IMR-90 (cell line): Measurements from ENCODE around the gene SYCE3. TPM values are rescaled to one million over a fixed set of nuclear protein-coding genes. Genes with fewer than 3 reads are reported as not detected.
A peak's percentile ranks its signal among the peaks of the same experiment; 100 is the strongest.

Experiments used
- ATAC-seq: fragments of 200-7000 bp; cut with Tn5 transposase; 2 replicates; pipeline ENCODE4 v1.9.1; 2020; ENCODE audit warnings: low read depth, mild to moderate bottlenecking, moderate library complexity
- BruUV-seq: library from RNA; stranded (reverse); fragments of 400-500 nt; replicated peaks from 2 replicates; lab custom pipeline; 2021; lab: Mats Ljungman, UMichigan
- CTCF ChIA-PET: fragments of 300-600 bp; formaldehyde crosslinking; extraction: SDS; loops from one replicate; lab custom pipeline; 2021; ENCODE audit warnings: antibody characterized with exemption; lab: Yijun Ruan, JAX
- POLR2A ChIA-PET: fragments of 300-600 bp; sonication (Branson Sonifier 250); formaldehyde crosslinking; loops from one replicate; lab custom pipeline; 2022; ENCODE audit warnings: antibody characterized with exemption; ENCODE audit not compliant: unreplicated experiment; lab: Charles Lee
- DNase-seq: peaks from one replicate; pipeline ENCODE4 v3.0.0; 2013
- H2AFZ ChIP-seq: replicated peaks from 2 replicates; pipeline ENCODE3; 2013; ENCODE audit warnings: low read length, mild to moderate bottlenecking; ENCODE audit not compliant: poor library complexity
- H2AK5ac ChIP-seq: 2 replicates; pipeline ENCODE4 v1.6.1; 2013; ENCODE audit warnings: low read depth, low read length, inconsistent platforms
- H2AK9ac ChIP-seq: replicated peaks from 2 replicates; pipeline ENCODE3; 2013; ENCODE audit warnings: mild to moderate bottlenecking, low read depth, low read length, moderate library complexity; ENCODE audit not compliant: poor library complexity
- H2BK120ac ChIP-seq: 2 replicates; pipeline ENCODE4 v1.6.1; 2013; ENCODE audit warnings: low read depth, low read length, inconsistent platforms
- H2BK15ac ChIP-seq: 3 replicates; pipeline ENCODE4 v1.6.1; 2013; ENCODE audit warnings: low read depth, low read length, inconsistent platforms
- H2BK20ac ChIP-seq: 2 replicates; pipeline ENCODE4 v1.6.1; 2013; ENCODE audit warnings: low read depth, mild to moderate bottlenecking, inconsistent platforms, low read length, moderate library complexity
- H2BK5ac ChIP-seq: 2 replicates; pipeline ENCODE4 v1.6.1; 2013; ENCODE audit warnings: mild to moderate bottlenecking, low read depth, low read length, inconsistent platforms; ENCODE audit not compliant: poor library complexity, severe bottlenecking
- H3K14ac ChIP-seq: replicated peaks from 2 replicates; pipeline ENCODE4 v1.6.1; 2013; ENCODE audit warnings: low read depth, low read length, inconsistent platforms
- H3K18ac ChIP-seq: 2 replicates; pipeline ENCODE4 v1.6.1; 2013; ENCODE audit warnings: low read depth, low read length, control low read depth
- H3K23ac ChIP-seq: 2 replicates; pipeline ENCODE4 v1.6.1; 2013; ENCODE audit warnings: low read depth, low read length, inconsistent platforms
- H3K27ac ChIP-seq: 2 replicates; pipeline ENCODE4 v1.5.1; 2013; ENCODE audit warnings: mild to moderate bottlenecking, control low read depth, low read length; ENCODE audit not compliant: insufficient read depth
- H3K27me3 ChIP-seq: 2 replicates; pipeline ENCODE4 v1.6.1; 2013; ENCODE audit warnings: low read length; ENCODE audit not compliant: control insufficient read depth, insufficient read depth
- H3K36me3 ChIP-seq: 2 replicates; pipeline ENCODE4 v1.6.1; 2013; ENCODE audit warnings: low read length, mixed read lengths; ENCODE audit not compliant: control insufficient read depth, insufficient read depth
- H3K4ac ChIP-seq: 2 replicates; pipeline ENCODE4 v1.6.1; 2013; ENCODE audit warnings: low read depth, low read length, inconsistent platforms
- H3K4me1 ChIP-seq: 2 replicates; pipeline ENCODE4 v1.6.1; 2013; ENCODE audit warnings: low read length, mixed read lengths; ENCODE audit not compliant: control insufficient read depth, insufficient read depth
- H3K4me2 ChIP-seq: 2 replicates; pipeline ENCODE4 v1.6.1; 2013; ENCODE audit warnings: low read depth, mild to moderate bottlenecking, control low read depth, low read length, moderate library complexity
- H3K4me3 ChIP-seq: 2 replicates; pipeline ENCODE4 v1.5.1; 2013; ENCODE audit warnings: low read depth, mild to moderate bottlenecking, control low read depth, low read length, moderate library complexity; ENCODE audit not compliant: insufficient read depth
- H3K56ac ChIP-seq: 2 replicates; pipeline ENCODE4 v1.6.1; 2013; ENCODE audit warnings: low read length, inconsistent platforms; ENCODE audit not compliant: insufficient read depth; ENCODE audit errors: extremely low read depth
- H3K79me1 ChIP-seq, 2 experiments: 2 replicates each; pipeline ENCODE4 v1.6.1; 2013; ENCODE audit warnings: low read length in 2 of 2, inconsistent platforms in 1 of 2, low read depth in 1 of 2
- H3K9ac ChIP-seq: 2 replicates; pipeline ENCODE4 v1.6.1; 2013; ENCODE audit warnings: low read depth, low read length, control low read depth
- H3K9me1 ChIP-seq: 2 replicates; pipeline ENCODE4 v1.6.1; 2013; ENCODE audit warnings: low read length, inconsistent platforms; ENCODE audit not compliant: insufficient read depth
- H3K9me3 ChIP-seq: 2 replicates; pipeline ENCODE4 v1.6.1; 2013; ENCODE audit warnings: low read length; ENCODE audit not compliant: control insufficient read depth, insufficient read depth
- H4K20me1 ChIP-seq: 2 replicates; pipeline ENCODE4 v1.6.1; 2013; ENCODE audit warnings: low read length, inconsistent platforms; ENCODE audit not compliant: insufficient read depth
- H4K5ac ChIP-seq: 2 replicates; pipeline ENCODE4 v1.6.1; 2013; ENCODE audit warnings: mild to moderate bottlenecking, low read depth, low read length, control low read depth
- H4K8ac ChIP-seq, 2 experiments: 2 replicates each; pipeline ENCODE4 v1.6.1; 2013; ENCODE audit warnings: low read depth in 2 of 2, low read length in 2 of 2, control low read depth in 1 of 2, inconsistent platforms in 1 of 2
- H4K91ac ChIP-seq: 2 replicates; pipeline ENCODE4 v1.6.1; 2013; ENCODE audit warnings: low read depth, low read length, inconsistent platforms; ENCODE audit not compliant: insufficient read depth
- BHLHE40 ChIP-seq: fragments of 150-350 bp; IDR thresholded peaks from 2 replicates; pipeline ENCODE4 v1.6.1; 2016; ENCODE audit warnings: mild to moderate bottlenecking, low read depth, low read length
- CHD1 ChIP-seq: IDR thresholded peaks from 2 replicates; pipeline ENCODE4 v1.6.1; 2012; ENCODE audit warnings: low read depth, low read length, improper control_type of control experiment
- ELK1 ChIP-seq: fragments of 150-350 bp; IDR thresholded peaks from 2 replicates; pipeline ENCODE4 v1.6.1; 2016; ENCODE audit warnings: low read depth, mild to moderate bottlenecking, low read length, moderate library complexity, borderline replicate concordance
- FOS ChIP-seq: fragments of 150-350 bp; IDR thresholded peaks from 2 replicates; pipeline ENCODE4 v1.6.1; 2016; ENCODE audit warnings: low read depth, low read length
- MAFK ChIP-seq: IDR thresholded peaks from 2 replicates; pipeline ENCODE4 v1.6.1; 2012; ENCODE audit warnings: low read depth, low read length, improper control_type of control experiment
- MAZ ChIP-seq: IDR thresholded peaks from 2 replicates; pipeline ENCODE4 v1.6.1; 2012; ENCODE audit warnings: low read depth, mild to moderate bottlenecking, low read length, improper control_type of control experiment, moderate library complexity, borderline replicate concordance
- MXI1 ChIP-seq: IDR thresholded peaks from 2 replicates; pipeline ENCODE4 v1.6.1; 2012; ENCODE audit warnings: low read depth, mild to moderate bottlenecking, low read length, moderate library complexity, borderline replicate concordance
- NFE2L2 ChIP-seq: fragments of 150-350 bp; IDR thresholded peaks from 2 replicates; pipeline ENCODE4 v1.6.1; 2016; ENCODE audit warnings: low read depth, mild to moderate bottlenecking, low read length
- POLR2A ChIP-seq: IDR thresholded peaks from 2 replicates; pipeline ENCODE4 v1.6.1; 2012; ENCODE audit warnings: mild to moderate bottlenecking, low read depth, low read length
- RAD21 ChIP-seq: IDR thresholded peaks from 2 replicates; pipeline ENCODE4 v1.6.1; 2012; ENCODE audit warnings: low read length, improper control_type of control experiment
- RCOR1 ChIP-seq: IDR thresholded peaks from 2 replicates; pipeline ENCODE4 v1.6.1; 2012; ENCODE audit warnings: mild to moderate bottlenecking, low read length, improper control_type of control experiment; ENCODE audit not compliant: insufficient replicate concordance
- RFX5 ChIP-seq: IDR thresholded peaks from 2 replicates; pipeline ENCODE4 v1.8.0; 2012; ENCODE audit warnings: low read depth, mild to moderate bottlenecking, low read length, moderate library complexity
- SMC3 ChIP-seq: fragments of 150-350 bp; IDR thresholded peaks from 2 replicates; pipeline ENCODE4 v1.6.1; 2016; ENCODE audit warnings: low read depth, mild to moderate bottlenecking, antibody characterized with exemption, low read length, moderate library complexity
- WGBS, 2 experiments: methylation state at CpG; one replicate each; pipeline versions ENCODE4 v1.1.5 to v1.1.7; 2013; ENCODE audit warnings: missing lambda C conversion rate in 2 of 2; ENCODE audit not compliant: insufficient read length in 1 of 2; ENCODE audit errors: extremely low coverage in 2 of 2; 5-methylcytosine and 5-hydroxymethylcytosine counted together
- dilution Hi-C: fragments of 300-500 bp; cut with HindIII; formaldehyde crosslinking; loops from one replicate; pipeline ENCODE4 v1.14.3; 2018; ENCODE audit warnings: low sequenced_read_pairs; ENCODE audit not compliant: unreplicated experiment
- in situ Hi-C: fragments of 300-500 bp; cut with MboI; formaldehyde crosslinking; loops from 3 replicates; pipeline ENCODE4 v1.14.3; 2019; ENCODE audit warnings: low sequenced_read_pairs, inconsistent platforms, mixed read lengths
- intact Hi-C: fragments of 100-400 bp; cut with micrococcal nuclease; formaldehyde crosslinking; loops from 2 replicates; pipeline ENCODE4 v1.10.0; 2022
- polyA plus RNA-seq, 3 experiments: library from polyadenylated mRNA; depleted of rRNA; stranded (reverse); fragments of >200 nt; gene quantifications; 2 replicates each; pipeline ENCODE4 v1.2.3, GENCODE V29; 2012; ENCODE audit warnings: low replicate concordance in 1 of 3
- total RNA-seq: library from RNA; depleted of rRNA; stranded (reverse); fragments of >200 nt; gene quantifications from 2 replicates; pipeline ENCODE4 v1.2.3, GENCODE V29; 2012
- TF ChIP-seq, protein P1 (sequence below): fragments of 150-350 bp; IDR thresholded peaks from 2 replicates; pipeline ENCODE4 v1.6.1; 2017; ENCODE audit warnings: mild to moderate bottlenecking, antibody characterized with exemption, low read length, low read depth
- TF ChIP-seq, protein P2 (sequence below): conservative IDR thresholded peaks from 2 replicates; pipeline ENCODE4 v1.5.1; 2012; ENCODE audit warnings: mild to moderate bottlenecking, low read depth, low read length, improper control_type of control experiment

SYCE3 gene
- total and polyA plus RNA-seq, 2 of the 4 experiments (the other 2 are of a cell fraction), result not detected

DNA sequence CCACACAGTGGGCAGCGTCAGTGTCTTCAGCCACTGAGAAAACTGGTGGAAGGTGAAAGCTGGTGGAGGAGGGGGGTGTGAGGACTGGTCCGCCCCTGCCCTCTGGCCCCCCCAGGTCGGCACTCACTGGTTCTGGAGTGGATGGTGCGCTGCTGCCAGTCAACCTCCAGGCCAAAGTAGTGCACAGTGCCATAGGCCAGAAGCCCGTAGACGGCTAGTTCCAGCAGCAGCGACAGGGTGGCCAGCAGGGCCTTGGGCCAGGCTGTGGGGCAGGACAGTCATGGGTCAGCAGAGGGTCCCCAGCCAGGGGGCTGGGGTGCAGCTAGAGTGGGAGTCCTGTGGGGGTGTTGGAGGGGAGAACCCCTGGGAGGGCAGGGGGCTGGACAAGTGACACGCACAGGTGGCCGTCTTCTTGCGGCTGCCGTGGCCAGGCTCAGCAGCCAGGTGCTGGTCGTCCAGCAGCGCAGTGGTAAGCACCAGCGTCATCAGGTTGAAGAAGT lies 57.4 kb downstream of the SYCE3 start:
- no peak overlapping the region for H2BK5ac ChIP-seq
- H4K5ac ChIP-seq, result no peak overlapping the region
- H3K14ac ChIP-seq, result no peak overlapping the region
- no peak overlapping the region for H2BK120ac ChIP-seq
- no peak overlapping the region for H3K56ac ChIP-seq
- H3K9me3 ChIP-seq, result no peaks in the 10 kb centered on the region
- ChIA-PET CTCF (no interaction called here), POLR2A (no interaction called here)
- H3K18ac ChIP-seq, result no peak overlapping the region
- no peak overlapping the region for H3K23ac ChIP-seq
- H3K4me3 ChIP-seq, result no peak overlapping the region
- no peak for TF ChIP-seq RAD21
- TF ChIP-seq RCOR1, result no peak
- no peak for TF ChIP-seq NFE2L2
- TF ChIP-seq, protein P1, sequence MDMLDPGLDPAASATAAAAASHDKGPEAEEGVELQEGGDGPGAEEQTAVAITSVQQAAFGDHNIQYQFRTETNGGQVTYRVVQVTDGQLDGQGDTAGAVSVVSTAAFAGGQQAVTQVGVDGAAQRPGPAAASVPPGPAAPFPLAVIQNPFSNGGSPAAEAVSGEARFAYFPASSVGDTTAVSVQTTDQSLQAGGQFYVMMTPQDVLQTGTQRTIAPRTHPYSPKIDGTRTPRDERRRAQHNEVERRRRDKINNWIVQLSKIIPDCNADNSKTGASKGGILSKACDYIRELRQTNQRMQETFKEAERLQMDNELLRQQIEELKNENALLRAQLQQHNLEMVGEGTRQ, result no peak
- no peak for TF ChIP-seq FOS
- TF ChIP-seq MAZ, result no peak
- TF ChIP-seq SMC3, result no peak
- no peak for TF ChIP-seq MXI1
- TF ChIP-seq MAFK, result no peak
- TF ChIP-seq, protein P2, sequence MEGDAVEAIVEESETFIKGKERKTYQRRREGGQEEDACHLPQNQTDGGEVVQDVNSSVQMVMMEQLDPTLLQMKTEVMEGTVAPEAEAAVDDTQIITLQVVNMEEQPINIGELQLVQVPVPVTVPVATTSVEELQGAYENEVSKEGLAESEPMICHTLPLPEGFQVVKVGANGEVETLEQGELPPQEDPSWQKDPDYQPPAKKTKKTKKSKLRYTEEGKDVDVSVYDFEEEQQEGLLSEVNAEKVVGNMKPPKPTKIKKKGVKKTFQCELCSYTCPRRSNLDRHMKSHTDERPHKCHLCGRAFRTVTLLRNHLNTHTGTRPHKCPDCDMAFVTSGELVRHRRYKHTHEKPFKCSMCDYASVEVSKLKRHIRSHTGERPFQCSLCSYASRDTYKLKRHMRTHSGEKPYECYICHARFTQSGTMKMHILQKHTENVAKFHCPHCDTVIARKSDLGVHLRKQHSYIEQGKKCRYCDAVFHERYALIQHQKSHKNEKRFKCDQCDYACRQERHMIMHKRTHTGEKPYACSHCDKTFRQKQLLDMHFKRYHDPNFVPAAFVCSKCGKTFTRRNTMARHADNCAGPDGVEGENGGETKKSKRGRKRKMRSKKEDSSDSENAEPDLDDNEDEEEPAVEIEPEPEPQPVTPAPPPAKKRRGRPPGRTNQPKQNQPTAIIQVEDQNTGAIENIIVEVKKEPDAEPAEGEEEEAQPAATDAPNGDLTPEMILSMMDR, result no peak
- no peak for TF ChIP-seq RFX5
- TF ChIP-seq CHD1, result no peak
- TF ChIP-seq ELK1, result no peak
- no peak for TF ChIP-seq BHLHE40
- TF ChIP-seq POLR2A, result no peak
- dilution Hi-C loops, result no loop called here
- in situ Hi-C loops, result no loop called here
- peaks cover 8 to 49% of the 10 kb centered on the region in 2 experiments for H3K79me1 ChIP-seq
- H2BK20ac ChIP-seq, result no peak overlapping the region
- no peaks in the 10 kb centered on the region for H3K27me3 ChIP-seq
- no peaks in the 10 kb centered on the region; the same call in 1 of the 2 replicates for H4K20me1 ChIP-seq
- TSS peak; percentile 39 for BruUV-seq
- intact Hi-C loops, result no loop called here
- H3K36me3 ChIP-seq, result peaks cover 28% of the 10 kb centered on the region
- WGBS, 2 experiments, result 93% methylated on average over 12 of the region's 14 CpGs; no CpG with 5 or more reads in 1 of the 2 experiments
- no peak overlapping the region for H3K4ac ChIP-seq
- H2AFZ ChIP-seq, result no peak overlapping the region
- H2AK9ac ChIP-seq, result peak overlapping the region; percentile 26
- H3K4me1 ChIP-seq, result peaks cover 4% of the 10 kb centered on the region
- no peak overlapping the region for H4K91ac ChIP-seq
- H4K8ac ChIP-seq, result no peak overlapping the region
- ATAC-seq (no peak), DNase-seq (no peak)
- no peak overlapping the region for H3K4me2 ChIP-seq
- H3K9me1 ChIP-seq, result no peaks in the 10 kb centered on the region
- H2BK15ac ChIP-seq, result no peak overlapping the region
- no peak overlapping the region for H2AK5ac ChIP-seq
- H3K9ac ChIP-seq, result no peak overlapping the region
- H3K27ac ChIP-seq, result no peak overlapping the region
